Measurements from ENCODE around the gene WWC1.
"Not testable (repeated sequence)": the region's sequence is repeated elsewhere in the genome, so short reads cannot be mapped to it uniquely, and the experiment has no call there.

Gene WWC1

DNA sequence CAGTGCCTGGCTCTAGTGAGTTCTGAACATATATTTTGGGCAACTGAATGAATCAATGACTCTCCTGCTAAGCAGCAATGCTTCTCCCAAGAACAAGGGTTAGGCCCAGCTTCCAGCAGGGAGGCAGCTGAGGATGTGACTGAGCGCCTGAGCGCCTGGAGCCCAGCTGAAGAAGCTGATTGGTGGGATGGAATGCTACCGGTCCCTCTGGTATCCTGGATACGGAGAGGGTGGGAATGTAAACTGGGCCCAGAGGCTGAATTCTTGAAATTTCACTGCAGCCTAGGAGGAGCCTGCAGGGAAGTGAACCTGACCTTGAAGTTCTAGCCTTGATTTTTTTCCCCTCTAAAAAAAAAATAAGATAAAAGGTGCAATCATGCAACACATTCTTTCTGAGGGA, 43.2 kb downstream of the WWC1 start:
- Histone ChIP-seq H3K9me3 (ENCODE audit: low read length) (no peaks in the 10 kb centered on the region), H4K20me1 (ENCODE audit: insufficient read depth, low read length) (no peaks in the 10 kb centered on the region), H2AFZ (ENCODE audit: low read length) (no peak overlapping the region), H3K9me2 (ENCODE audit: low read depth, low read length) (no peaks in the 10 kb centered on the region), H3K9ac (ENCODE audit: low read length) (no peak overlapping the region), H3K27ac (ENCODE audit: low read depth, low read length, poor library complexity, severe bottlenecking) (no peak overlapping the region), H3K4me3 (ENCODE audit: low read depth, low read length, poor library complexity, severe bottlenecking) (no peak overlapping the region), H3K27me3 (ENCODE audit: insufficient read depth, low read length) (0 out of 2 replicates have a peak, but pooled peaks cover 4% of the 10 kb centered on the region), H3K36me3 (ENCODE audit: insufficient read depth, low read length) (no peaks in the 10 kb centered on the region), H3K4me1 (ENCODE audit: insufficient read depth, low read length, severe bottlenecking) (no peaks in the 10 kb centered on the region), H3K4me2 (ENCODE audit: low read length) (no peak overlapping the region), H3K79me2 (ENCODE audit: insufficient read depth, low read length) (no peaks in the 10 kb centered on the region), H3F3A (ENCODE audit: insufficient read depth, low read length) (no peaks in the 10 kb centered on the region)
- no peak for TF ChIP-seq EZH2 (IDR thresholded peaks at IDR 0.05; ENCODE audit: borderline replicate concordance, low read length)
- TF ChIP-seq, protein P1, sequence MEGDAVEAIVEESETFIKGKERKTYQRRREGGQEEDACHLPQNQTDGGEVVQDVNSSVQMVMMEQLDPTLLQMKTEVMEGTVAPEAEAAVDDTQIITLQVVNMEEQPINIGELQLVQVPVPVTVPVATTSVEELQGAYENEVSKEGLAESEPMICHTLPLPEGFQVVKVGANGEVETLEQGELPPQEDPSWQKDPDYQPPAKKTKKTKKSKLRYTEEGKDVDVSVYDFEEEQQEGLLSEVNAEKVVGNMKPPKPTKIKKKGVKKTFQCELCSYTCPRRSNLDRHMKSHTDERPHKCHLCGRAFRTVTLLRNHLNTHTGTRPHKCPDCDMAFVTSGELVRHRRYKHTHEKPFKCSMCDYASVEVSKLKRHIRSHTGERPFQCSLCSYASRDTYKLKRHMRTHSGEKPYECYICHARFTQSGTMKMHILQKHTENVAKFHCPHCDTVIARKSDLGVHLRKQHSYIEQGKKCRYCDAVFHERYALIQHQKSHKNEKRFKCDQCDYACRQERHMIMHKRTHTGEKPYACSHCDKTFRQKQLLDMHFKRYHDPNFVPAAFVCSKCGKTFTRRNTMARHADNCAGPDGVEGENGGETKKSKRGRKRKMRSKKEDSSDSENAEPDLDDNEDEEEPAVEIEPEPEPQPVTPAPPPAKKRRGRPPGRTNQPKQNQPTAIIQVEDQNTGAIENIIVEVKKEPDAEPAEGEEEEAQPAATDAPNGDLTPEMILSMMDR (IDR thresholded peaks at IDR 0.05; ENCODE audit: low read length) = no peak

DNA sequence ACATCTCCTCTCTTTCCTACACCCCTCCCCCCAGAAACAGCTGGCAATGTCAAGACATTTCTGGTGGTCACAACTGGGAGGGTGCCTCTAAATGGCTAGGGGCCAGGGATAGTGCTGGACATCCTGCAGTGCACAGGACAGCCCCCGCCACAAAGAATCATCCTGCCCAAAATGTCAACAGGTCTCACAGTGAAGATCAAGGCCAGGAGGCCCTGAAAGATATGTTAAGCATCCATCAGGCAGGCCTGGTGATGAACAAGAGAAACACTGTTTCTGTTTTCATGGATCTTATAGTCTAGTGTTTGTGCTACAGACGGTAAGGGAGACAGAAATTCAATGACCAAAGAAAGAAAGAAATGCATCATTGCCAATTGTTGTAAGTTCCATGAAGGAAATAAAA, 45.9 kb downstream of the WWC1 start:
- Histone ChIP-seq H3F3A (ENCODE audit: insufficient read depth, low read length) (no peaks in the 10 kb centered on the region), H2AFZ (ENCODE audit: low read length) (no peak overlapping the region), H3K4me3 (ENCODE audit: low read depth, low read length, poor library complexity, severe bottlenecking) (no peak overlapping the region), H3K36me3 (ENCODE audit: insufficient read depth, low read length) (no peaks in the 10 kb centered on the region; the same call in 1 of the 2 replicates), H3K9me3 (ENCODE audit: low read length) (no peaks in the 10 kb centered on the region), H3K9ac (ENCODE audit: low read length) (no peak overlapping the region), H3K27me3 (ENCODE audit: insufficient read depth, low read length) (0 out of 2 replicates have a peak, but pooled peaks cover 7% of the 10 kb centered on the region), H3K79me2 (ENCODE audit: insufficient read depth, low read length) (no peaks in the 10 kb centered on the region), H3K9me2 (ENCODE audit: low read depth, low read length) (no peaks in the 10 kb centered on the region), H3K27ac (ENCODE audit: low read depth, low read length, poor library complexity, severe bottlenecking) (no peak overlapping the region), H4K20me1 (ENCODE audit: insufficient read depth, low read length) (no peaks in the 10 kb centered on the region), H3K4me2 (ENCODE audit: low read length) (no peak overlapping the region), H3K4me1 (ENCODE audit: insufficient read depth, low read length, severe bottlenecking) (no peaks in the 10 kb centered on the region)
- TF ChIP-seq, protein P1 (IDR thresholded peaks at IDR 0.05; ENCODE audit: low read length) = no peak
- TF ChIP-seq EZH2 (IDR thresholded peaks at IDR 0.05; ENCODE audit: borderline replicate concordance, low read length) = no peak

DNA sequence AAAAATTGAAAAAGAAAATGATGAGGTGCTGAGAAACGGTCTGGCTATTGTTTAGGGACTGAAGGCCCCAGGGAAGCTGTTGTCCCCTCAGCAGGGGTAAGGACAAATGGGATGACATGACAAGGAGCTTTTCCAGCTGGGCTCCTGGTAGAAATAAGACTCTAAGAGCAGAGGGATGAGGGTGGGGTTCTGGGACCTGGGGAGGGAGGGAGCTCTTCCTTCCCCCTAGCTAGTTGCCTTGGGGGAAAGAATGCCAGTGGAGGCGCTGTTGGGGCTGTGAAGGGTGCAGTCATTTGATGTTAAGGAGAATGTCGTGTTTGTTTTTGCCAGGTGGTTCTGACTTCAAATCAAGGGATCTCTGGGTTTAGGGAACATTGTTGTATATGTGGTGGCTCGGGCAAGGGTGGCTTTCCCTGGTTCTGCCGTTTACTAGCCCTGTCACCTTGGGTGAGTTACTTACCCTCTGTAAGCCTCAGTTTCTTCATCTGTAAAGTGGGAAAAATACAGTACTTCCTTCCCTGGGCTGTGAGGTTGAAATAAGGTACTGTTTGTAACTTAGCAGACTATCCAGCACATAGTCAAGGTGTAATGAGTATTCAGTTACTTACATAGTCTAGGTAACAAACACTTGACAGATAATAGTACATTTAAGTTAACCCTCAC, 47.8 kb downstream of the WWC1 start:
- H3K79me2 ChIP-seq (ENCODE audit: insufficient read depth, low read length) = no peaks in the 10 kb centered on the region

DNA sequence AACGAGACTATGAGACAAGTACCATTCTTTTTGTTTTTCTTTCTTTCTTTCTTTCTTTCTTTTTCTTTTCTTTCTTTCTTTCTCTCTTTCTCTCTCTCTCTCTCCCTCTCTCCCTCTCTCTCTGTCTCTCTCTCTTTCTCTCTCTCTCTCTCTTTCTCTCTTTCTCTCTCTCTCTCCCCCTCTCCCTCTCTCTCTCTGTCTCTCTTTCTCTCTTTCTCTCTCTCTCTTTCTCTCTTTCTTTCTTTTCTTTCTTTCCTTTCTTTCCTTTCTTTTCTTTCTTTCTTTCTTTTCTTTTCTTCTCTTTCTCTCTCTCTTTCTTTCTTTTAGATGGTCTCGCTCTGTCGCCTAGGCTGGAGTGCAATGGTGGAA, 48.3 kb downstream of the WWC1 start:
- not testable (repeated sequence) for H3K4me2 ChIP-seq (ENCODE audit: low read length); H3K27me3 ChIP-seq (ENCODE audit: insufficient read depth, low read length); H3K9ac ChIP-seq (ENCODE audit: low read length); H3K36me3 ChIP-seq (ENCODE audit: insufficient read depth, low read length); H3K4me3 ChIP-seq (ENCODE audit: low read depth, low read length, poor library complexity, severe bottlenecking); H3K9me3 ChIP-seq (ENCODE audit: low read length); H3F3A ChIP-seq (ENCODE audit: insufficient read depth, low read length); H2AFZ ChIP-seq (ENCODE audit: low read length); H3K27ac ChIP-seq (ENCODE audit: low read depth, low read length, poor library complexity, severe bottlenecking); H4K20me1 ChIP-seq (ENCODE audit: insufficient read depth, low read length); H3K9me2 ChIP-seq (ENCODE audit: low read depth, low read length); H3K4me1 ChIP-seq (ENCODE audit: insufficient read depth, low read length, severe bottlenecking); H3K79me2 ChIP-seq (ENCODE audit: insufficient read depth, low read length)

More for the DNA sequence above, 47.8 kb downstream of the WWC1 start:
- no peaks in the 10 kb centered on the region for H3K4me1 ChIP-seq (ENCODE audit: insufficient read depth, low read length, severe bottlenecking)
- H3K9ac ChIP-seq (ENCODE audit: low read length) = no peak overlapping the region
- no peaks in the 10 kb centered on the region for H3F3A ChIP-seq (ENCODE audit: insufficient read depth, low read length)
- H3K9me3 ChIP-seq (ENCODE audit: low read length) = no peaks in the 10 kb centered on the region
- H3K9me2 ChIP-seq (ENCODE audit: low read depth, low read length) = no peaks in the 10 kb centered on the region
- 0 out of 2 replicates have a peak, but pooled peaks cover 7% of the 10 kb centered on the region for H3K27me3 ChIP-seq (ENCODE audit: insufficient read depth, low read length)
- H3K4me3 ChIP-seq (ENCODE audit: low read depth, low read length, poor library complexity, severe bottlenecking) = no peak overlapping the region
- H3K27ac ChIP-seq (ENCODE audit: low read depth, low read length, poor library complexity, severe bottlenecking) = no peak overlapping the region
- H3K36me3 ChIP-seq (ENCODE audit: insufficient read depth, low read length) = no peaks in the 10 kb centered on the region; the same call in 1 of the 2 replicates
- TF ChIP-seq, protein P1 (IDR thresholded peaks at IDR 0.05; ENCODE audit: low read length) = no peak; the same call in 1 of the 2 replicates
- TF ChIP-seq EZH2 (IDR thresholded peaks at IDR 0.05; ENCODE audit: borderline replicate concordance, low read length) = no peak
- H2AFZ ChIP-seq (ENCODE audit: low read length) = no peak overlapping the region
- no peak overlapping the region for H3K4me2 ChIP-seq (ENCODE audit: low read length)
- no peaks in the 10 kb centered on the region for H4K20me1 ChIP-seq (ENCODE audit: insufficient read depth, low read length)
